ENCODE data around the gene CALN1. TPM values are rescaled to one million over a fixed set of nuclear protein-coding genes. Genes with fewer than 3 reads are reported as not detected.

Gene CALN1
- total and polyA plus RNA-seq, 2 of the 8 experiments (the other 6 are each of a cell fraction or from before 2014, with no cell fraction given), result 6.4 to 15.2 TPM

DNA sequence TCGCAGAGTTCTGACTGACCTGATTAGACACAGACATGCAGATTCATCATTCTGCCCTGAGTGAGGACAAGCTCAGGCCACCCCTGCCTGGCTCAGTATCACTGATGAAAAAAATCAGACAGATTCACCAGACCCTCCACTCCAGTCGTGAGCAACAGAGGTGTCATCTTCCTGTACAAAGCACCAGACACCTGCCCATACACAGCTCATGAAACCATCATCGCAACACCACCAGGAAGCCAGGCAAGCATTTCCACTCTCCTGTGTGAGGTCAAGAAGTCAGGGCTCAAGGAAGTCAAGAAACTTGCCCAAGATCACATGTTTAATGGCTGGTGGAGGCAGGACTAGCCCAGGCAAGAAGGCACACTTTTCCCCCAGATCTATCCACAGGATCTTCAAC lies 163.0 kb downstream of the CALN1 start (continued):
- TF ChIP-seq, protein P1, sequence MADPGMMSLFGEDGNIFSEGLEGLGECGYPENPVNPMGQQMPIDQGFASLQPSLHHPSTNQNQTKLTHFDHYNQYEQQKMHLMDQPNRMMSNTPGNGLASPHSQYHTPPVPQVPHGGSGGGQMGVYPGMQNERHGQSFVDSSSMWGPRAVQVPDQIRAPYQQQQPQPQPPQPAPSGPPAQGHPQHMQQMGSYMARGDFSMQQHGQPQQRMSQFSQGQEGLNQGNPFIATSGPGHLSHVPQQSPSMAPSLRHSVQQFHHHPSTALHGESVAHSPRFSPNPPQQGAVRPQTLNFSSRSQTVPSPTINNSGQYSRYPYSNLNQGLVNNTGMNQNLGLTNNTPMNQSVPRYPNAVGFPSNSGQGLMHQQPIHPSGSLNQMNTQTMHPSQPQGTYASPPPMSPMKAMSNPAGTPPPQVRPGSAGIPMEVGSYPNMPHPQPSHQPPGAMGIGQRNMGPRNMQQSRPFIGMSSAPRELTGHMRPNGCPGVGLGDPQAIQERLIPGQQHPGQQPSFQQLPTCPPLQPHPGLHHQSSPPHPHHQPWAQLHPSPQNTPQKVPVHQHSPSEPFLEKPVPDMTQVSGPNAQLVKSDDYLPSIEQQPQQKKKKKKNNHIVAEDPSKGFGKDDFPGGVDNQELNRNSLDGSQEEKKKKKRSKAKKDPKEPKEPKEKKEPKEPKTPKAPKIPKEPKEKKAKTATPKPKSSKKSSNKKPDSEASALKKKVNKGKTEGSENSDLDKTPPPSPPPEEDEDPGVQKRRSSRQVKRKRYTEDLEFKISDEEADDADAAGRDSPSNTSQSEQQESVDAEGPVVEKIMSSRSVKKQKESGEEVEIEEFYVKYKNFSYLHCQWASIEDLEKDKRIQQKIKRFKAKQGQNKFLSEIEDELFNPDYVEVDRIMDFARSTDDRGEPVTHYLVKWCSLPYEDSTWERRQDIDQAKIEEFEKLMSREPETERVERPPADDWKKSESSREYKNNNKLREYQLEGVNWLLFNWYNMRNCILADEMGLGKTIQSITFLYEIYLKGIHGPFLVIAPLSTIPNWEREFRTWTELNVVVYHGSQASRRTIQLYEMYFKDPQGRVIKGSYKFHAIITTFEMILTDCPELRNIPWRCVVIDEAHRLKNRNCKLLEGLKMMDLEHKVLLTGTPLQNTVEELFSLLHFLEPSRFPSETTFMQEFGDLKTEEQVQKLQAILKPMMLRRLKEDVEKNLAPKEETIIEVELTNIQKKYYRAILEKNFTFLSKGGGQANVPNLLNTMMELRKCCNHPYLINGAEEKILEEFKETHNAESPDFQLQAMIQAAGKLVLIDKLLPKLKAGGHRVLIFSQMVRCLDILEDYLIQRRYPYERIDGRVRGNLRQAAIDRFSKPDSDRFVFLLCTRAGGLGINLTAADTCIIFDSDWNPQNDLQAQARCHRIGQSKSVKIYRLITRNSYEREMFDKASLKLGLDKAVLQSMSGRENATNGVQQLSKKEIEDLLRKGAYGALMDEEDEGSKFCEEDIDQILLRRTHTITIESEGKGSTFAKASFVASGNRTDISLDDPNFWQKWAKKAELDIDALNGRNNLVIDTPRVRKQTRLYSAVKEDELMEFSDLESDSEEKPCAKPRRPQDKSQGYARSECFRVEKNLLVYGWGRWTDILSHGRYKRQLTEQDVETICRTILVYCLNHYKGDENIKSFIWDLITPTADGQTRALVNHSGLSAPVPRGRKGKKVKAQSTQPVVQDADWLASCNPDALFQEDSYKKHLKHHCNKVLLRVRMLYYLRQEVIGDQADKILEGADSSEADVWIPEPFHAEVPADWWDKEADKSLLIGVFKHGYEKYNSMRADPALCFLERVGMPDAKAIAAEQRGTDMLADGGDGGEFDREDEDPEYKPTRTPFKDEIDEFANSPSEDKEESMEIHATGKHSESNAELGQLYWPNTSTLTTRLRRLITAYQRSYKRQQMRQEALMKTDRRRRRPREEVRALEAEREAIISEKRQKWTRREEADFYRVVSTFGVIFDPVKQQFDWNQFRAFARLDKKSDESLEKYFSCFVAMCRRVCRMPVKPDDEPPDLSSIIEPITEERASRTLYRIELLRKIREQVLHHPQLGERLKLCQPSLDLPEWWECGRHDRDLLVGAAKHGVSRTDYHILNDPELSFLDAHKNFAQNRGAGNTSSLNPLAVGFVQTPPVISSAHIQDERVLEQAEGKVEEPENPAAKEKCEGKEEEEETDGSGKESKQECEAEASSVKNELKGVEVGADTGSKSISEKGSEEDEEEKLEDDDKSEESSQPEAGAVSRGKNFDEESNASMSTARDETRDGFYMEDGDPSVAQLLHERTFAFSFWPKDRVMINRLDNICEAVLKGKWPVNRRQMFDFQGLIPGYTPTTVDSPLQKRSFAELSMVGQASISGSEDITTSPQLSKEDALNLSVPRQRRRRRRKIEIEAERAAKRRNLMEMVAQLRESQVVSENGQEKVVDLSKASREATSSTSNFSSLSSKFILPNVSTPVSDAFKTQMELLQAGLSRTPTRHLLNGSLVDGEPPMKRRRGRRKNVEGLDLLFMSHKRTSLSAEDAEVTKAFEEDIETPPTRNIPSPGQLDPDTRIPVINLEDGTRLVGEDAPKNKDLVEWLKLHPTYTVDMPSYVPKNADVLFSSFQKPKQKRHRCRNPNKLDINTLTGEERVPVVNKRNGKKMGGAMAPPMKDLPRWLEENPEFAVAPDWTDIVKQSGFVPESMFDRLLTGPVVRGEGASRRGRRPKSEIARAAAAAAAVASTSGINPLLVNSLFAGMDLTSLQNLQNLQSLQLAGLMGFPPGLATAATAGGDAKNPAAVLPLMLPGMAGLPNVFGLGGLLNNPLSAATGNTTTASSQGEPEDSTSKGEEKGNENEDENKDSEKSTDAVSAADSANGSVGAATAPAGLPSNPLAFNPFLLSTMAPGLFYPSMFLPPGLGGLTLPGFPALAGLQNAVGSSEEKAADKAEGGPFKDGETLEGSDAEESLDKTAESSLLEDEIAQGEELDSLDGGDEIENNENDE (IDR thresholded peaks at IDR 0.05; ENCODE audit: insufficient replicate concordance, low read length), result no peak
- TF ChIP-seq BACH1 (IDR thresholded peaks at IDR 0.05; ENCODE audit: low read length), result no peak

All from H1 (cell line).